Stimulated activated CD4-positive, alpha-beta T cell treated with anti-CD3 and anti-CD28 coated beads, Interleukin-1b, Interleukin-23, amount 100 ng/mL, for 1 hour (primary cell): ENCODE results near the gene LYRM4.
"Not testable (repeated sequence)": the region's sequence is repeated elsewhere in the genome, so short reads cannot be mapped to it uniquely, and the experiment has no call there.

Source experiments
- DNase-seq, 2 donors: peaks; one replicate each; pipeline ENCODE4 v3.0.0-alpha.2; 2020; ENCODE audit warnings: low read depth in 2 of 2

The LYRM4 gene

GRCh38 chr6:5122504-5123112, 138.1 kb downstream of the LYRM4 start:
- no peak for DNase-seq

DNA sequence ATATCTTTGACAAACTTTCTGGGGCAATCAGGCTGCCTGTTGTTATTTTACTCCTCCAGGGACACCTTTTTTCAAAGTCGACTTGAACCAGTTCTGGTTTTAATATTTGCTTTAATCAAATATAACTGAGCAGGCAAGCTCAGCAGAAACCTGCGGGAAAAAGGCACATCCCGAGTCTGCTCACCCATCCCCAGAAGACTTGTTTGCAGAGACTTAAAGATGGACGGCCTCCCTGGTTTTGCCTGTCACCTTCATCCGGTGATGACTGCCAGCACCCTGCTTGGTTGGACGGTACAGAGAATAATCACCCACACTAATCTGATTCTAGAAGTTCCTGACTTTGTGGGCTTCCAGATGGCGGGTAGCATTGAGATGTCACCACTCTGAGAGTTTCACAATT, 138.8 kb downstream of the LYRM4 start:
- DNase-seq, result no peak

DNA sequence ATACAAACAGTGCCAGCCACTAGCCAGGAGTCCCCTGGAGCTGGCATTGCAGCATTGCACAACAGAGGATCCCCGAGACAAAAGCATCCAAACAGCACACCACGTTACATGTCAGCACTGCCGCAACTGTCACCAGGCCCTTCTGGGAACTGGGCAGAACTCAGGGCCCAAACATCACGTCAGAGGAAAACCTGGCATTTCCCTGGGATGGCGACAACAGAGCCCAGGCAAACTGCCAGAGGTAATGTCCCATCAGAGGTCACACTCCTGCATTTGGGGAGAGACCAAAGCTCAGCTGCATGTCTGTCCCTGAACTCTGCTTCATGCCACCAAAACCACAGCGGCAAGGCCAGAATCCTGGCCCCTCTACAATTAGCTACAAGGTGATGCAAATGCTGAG, 139.3 kb downstream of the LYRM4 start:
- no peak for DNase-seq

- DNase-seq, result not testable (repeated sequence)
Observed at GRCh38 chr6:5120543-5120942, 140.2 kb downstream of the LYRM4 start.

DNA sequence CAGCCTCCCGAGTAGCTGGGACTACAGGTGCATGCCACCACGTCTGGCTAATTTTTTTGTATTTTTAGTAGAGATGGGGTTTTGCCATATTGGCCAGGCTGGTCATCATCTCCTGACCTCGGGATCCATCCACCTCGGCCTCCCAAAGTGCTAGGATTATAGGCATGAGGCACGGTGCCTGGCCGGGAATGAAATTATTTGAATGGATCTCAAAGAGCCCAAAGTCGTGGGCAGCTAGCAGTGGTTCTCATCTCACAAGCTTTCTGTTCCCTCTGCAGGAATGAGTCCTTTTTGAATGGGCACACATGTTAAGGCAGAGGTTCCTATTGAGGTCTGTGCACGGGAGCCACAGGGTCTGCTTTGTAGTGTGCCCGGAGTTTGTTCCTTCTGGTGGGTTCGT, 140.7 kb downstream of the LYRM4 start:
- no peak for DNase-seq

DNA sequence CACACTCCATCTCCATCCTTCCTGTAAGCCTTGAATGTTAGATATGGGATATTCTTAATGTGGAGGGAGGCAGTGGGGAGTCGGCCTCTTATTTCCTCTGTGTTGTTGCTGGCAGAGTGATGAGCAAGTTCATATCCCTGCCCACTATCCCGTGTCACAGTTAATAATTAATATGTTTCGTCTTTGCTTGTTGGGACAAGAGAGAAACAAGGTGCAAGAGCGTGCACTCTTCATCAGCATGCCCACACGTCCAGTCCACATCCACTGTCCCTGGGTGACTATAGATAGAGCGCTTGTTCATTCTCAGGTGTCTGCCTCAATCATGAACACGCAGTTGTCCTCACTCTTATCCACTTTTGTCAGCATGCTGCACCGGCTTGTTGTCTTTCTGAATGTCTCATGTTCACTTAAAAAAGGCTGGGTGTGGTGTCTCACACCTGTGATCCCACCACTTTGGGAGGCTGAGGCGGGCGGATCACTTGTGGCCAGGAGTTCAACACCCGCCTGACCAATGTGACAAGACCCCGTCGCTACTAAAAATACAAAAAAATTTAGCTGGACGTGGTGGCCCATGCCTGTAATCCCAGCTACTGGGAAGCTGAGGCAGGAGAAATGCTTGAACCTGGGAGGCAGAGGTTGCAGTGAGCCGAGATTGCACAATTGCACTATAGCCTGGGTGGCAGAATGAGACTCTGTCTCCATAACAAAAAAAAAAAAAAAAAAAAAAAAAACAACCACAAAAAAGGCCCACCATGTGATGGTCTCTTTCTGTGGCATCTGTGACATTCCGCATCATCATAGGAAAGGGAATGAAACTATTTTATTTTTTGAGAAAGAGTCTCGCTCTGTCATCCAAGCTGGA, 141.4 kb downstream of the LYRM4 start:
- no peak for DNase-seq

- DNase-seq, result no peak
Observed at GRCh38 chr6:5116243-5116991, 144.3 kb downstream of the LYRM4 start.

DNA sequence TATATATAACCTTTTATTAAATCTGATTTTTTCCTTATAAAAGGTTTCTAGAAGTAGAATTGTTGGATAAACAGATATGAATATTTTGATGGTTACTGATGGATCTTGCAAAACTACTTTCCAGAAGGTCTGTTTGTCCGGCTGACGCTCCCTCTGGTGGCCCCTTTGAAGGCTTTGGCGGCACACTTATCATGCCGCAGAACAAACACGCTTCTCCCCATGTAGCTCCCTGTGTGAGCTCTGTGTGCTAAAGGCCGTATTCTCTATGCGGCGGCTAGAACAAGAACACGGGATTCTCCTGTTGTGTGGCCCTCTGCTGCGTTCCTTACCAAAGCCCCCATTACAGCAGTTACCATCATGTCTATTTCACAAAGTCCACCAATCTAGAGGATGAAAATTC, 145.6 kb downstream of the LYRM4 start:
- no peak for DNase-seq

- no peak for DNase-seq
Observed at GRCh38 chr6:5113096-5113495, 147.7 kb downstream of the LYRM4 start.

DNA sequence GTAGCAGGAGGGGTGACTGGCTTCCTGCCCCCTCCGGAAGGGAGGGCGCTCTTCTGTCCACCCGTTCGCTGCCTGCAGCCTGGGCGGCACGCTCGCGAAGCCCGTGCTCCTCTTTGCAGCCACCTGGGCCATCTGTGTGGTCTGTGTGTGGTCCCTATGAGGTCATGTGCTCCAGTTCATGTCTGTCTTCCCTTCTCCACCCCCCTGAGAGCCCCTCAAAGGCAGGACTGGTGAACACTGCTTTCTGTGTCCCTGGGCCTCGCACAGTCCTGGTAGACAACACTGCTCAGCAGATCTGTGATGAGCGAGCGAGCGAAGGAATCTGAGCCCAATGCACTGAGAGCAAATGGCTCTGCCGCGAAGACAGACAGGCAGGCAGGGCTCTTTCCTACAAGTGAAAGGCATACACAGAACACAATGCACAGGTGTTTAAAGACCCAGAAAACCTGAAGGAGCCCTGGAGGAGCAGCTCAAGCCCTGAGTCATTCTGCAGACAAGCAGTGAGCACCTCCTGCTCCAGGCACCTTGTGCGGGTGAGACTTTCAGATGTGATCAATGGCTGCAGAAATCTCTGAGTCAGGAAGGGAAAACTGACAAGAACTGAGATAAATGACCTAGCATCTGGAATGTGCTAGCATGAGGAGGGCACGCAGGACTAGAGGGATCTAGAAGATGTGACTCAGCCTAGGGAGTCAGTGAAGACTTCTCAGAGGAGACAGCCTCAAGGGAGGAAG, 148.5 kb downstream of the LYRM4 start:
- DNase-seq, result no peak

- no peak for DNase-seq
Observed at GRCh38 chr6:5111626-5112025, 149.1 kb downstream of the LYRM4 start.

DNA sequence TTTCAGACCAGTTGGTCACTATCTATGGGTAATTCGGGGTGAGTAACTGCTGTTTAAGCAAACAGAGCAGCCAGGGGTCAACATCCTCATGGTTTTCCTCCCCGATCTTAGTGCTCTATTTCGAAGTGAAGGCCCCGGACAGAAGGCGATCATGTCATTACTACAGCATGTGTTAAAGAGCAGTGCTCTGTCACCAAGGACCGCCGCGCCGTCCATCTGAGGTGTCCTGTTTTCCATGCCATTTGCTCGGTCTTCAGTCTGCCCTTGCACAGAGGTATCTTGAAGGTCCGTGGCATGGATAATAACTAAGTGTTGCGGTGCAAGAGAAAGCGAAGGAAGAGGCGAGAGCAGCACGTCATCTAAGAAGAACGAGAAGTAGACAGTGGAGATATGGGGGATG, 150.5 kb downstream of the LYRM4 start:
- no peak for DNase-seq

- no peak for DNase-seq
Observed at GRCh38 chr6:5109436-5109835, 151.3 kb downstream of the LYRM4 start.

- DNase-seq, result no peak
Observed at GRCh38 chr6:5108536-5109150, 152.1 kb downstream of the LYRM4 start.

DNA sequence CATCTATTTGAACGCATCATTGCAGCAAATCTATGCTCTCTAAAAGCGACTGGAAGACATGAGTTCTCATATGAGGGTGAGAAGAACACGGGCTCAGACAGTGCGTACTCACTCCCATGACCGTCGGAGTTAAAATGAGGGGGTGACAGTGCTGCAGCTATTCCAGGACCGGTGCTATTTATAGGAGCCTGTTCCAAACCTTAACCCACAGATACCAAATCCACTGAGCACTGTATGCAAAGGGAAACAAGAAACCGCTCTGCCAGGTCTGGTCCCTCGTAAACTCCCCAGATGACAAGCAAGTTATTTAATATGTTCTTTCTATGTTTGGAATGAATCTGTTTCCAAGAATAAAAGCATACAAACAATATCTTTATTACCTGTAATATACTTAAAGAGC, 152.7 kb downstream of the LYRM4 start:
- no peak for DNase-seq

GRCh38 chr6:5107341-5107740, 153.4 kb downstream of the LYRM4 start:
- DNase-seq, result no peak

GRCh38 chr6:5105146-5105545, 155.6 kb downstream of the LYRM4 start:
- no peak for DNase-seq

- DNase-seq, result no peak
Observed at GRCh38 chr6:5104667-5105066, 156.1 kb downstream of the LYRM4 start.

GRCh38 chr6:5103250-5103649, 157.5 kb downstream of the LYRM4 start:
- no peak for DNase-seq

DNA sequence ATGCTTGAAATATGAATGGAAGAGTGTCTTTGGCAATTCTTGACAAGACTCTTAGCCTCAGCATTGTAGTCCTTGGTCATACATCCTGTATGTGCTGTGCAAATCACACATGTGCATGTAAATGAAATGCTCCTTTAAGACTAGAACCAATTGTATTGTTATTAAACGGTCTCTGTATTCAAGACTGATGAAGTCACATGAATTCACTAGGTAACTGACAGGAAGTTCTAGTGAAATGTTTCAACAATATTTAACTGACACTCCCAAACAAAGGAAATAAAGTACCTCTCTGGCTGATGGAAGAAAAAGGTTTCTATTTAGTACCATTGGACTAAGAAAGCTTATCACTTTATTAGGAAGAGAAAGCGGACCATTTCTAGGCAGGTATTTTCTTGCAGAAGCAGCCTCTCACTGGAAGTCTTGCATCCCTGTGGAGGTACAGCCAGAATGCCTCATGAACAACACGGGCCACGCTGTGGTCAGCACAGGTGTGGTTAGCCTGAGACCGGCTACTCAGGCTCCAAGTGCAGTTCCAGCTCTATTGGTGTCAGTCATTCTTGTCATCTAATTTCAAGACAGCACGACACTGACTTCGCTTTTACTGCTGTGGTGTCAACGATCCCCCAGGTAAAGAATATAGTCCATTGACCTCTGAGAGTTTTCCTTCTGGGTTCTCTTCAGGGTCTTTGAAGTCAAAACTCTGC, 158.3 kb downstream of the LYRM4 start:
- no peak for DNase-seq

- no peak for DNase-seq
Observed at GRCh38 chr6:5100806-5101205, 159.9 kb downstream of the LYRM4 start.
